Caco-2 (cell line): Measurements from ENCODE around the gene NRIP1. TPM values are rescaled to one million over a fixed set of nuclear protein-coding genes. Genes with fewer than 3 reads are reported as not detected.

Experiments
- BruUV-seq: library from RNA; stranded (reverse); fragments of 400-500 nt; replicated peaks from 2 replicates; lab custom pipeline; 2021; lab: Mats Ljungman, UMichigan
- CTCF ChIA-PET: fragments of 300-600 bp; sonication (Branson Sonifier 250); formaldehyde crosslinking; loops from one replicate; lab custom pipeline; 2022; ENCODE audit warnings: antibody characterized with exemption; lab: Charles Lee
- POLR2A ChIA-PET: fragments of 300-600 bp; sonication (Branson Sonifier 250); formaldehyde crosslinking; loops from one replicate; lab custom pipeline; 2022; ENCODE audit warnings: antibody characterized with exemption; lab: Charles Lee
- DNase-seq, 2 experiments: peaks; one replicate each; pipeline versions ENCODE4 v3.0.0 to v3.0.0-alpha.2; 2020 to 2022
- H3K27me3 ChIP-seq: replicated peaks from 2 replicates; pipeline ENCODE4 v1.6.0; 2011; ENCODE audit warnings: low read length; ENCODE audit not compliant: control insufficient read depth, insufficient read depth
- H3K36me3 ChIP-seq: 2 replicates; pipeline ENCODE4 v1.5.1; 2011; ENCODE audit warnings: low read length; ENCODE audit not compliant: control insufficient read depth, insufficient read depth
- H3K4me1 ChIP-seq: fragments of 250-450 bp; sonication (Bioruptor Pico); 2 replicates; pipeline ENCODE4 v1.5.1; 2020; ENCODE audit warnings: mild to moderate bottlenecking
- H3K4me3 ChIP-seq: 2 replicates; pipeline ENCODE4 v1.5.1; 2011; ENCODE audit warnings: low read depth, mild to moderate bottlenecking, control low read depth, low read length
- H3K9me3 ChIP-seq: fragments of 250-450 bp; sonication (Bioruptor Pico); 2 replicates; pipeline ENCODE4 v1.5.1; 2020; ENCODE audit warnings: mild to moderate bottlenecking, moderate library complexity
- H3K27ac Mint-ChIP-seq: one replicate; pipeline ENCODE4 v1.8.0; 2022; ENCODE audit warnings: mixed read lengths; ENCODE audit not compliant: unreplicated experiment
- H3K27me3 Mint-ChIP-seq: one replicate; pipeline ENCODE4 v1.8.0; 2022; ENCODE audit warnings: mixed read lengths; ENCODE audit not compliant: insufficient read depth, unreplicated experiment
- H3K36me3 Mint-ChIP-seq: one replicate; pipeline ENCODE4 v1.8.0; 2022; ENCODE audit warnings: mild to moderate bottlenecking, mixed read lengths; ENCODE audit not compliant: insufficient read depth, unreplicated experiment
- H3K4me1 Mint-ChIP-seq: one replicate; pipeline ENCODE4 v1.8.0; 2022; ENCODE audit warnings: low read depth, mixed read lengths; ENCODE audit not compliant: unreplicated experiment
- H3K4me3 Mint-ChIP-seq: one replicate; pipeline ENCODE4 v1.8.0; 2022; ENCODE audit warnings: mild to moderate bottlenecking, moderate library complexity, mixed read lengths; ENCODE audit not compliant: unreplicated experiment
- H3K9me3 Mint-ChIP-seq: one replicate; pipeline ENCODE4 v1.8.0; 2022; ENCODE audit warnings: mixed read lengths; ENCODE audit not compliant: unreplicated experiment
- intact Hi-C: fragments of 100-400 bp; cut with micrococcal nuclease; formaldehyde crosslinking; loops from one replicate; pipeline ENCODE4 v1.10.0; 2022; ENCODE audit not compliant: unreplicated experiment
- total RNA-seq: library from RNA; stranded (reverse); gene quantifications from 2 replicates; pipeline ENCODE4 v1.2.3, GENCODE V29; 2022
- TF ChIP-seq, protein P1 (sequence below), 2 experiments: fragments of 200-600 bp in 1 of 2; IDR thresholded peaks; 1 replicate in 1 of 2; 2 replicates in 1 of 2; pipeline versions ENCODE4 v1.5.1 to v1.8.0; 2011 to 2022; ENCODE audit warnings: antibody characterized with exemption in 1 of 2, control low read depth in 1 of 2, inconsistent platforms in 1 of 2, low read depth in 1 of 2, low read length in 1 of 2, mild to moderate bottlenecking in 1 of 2, moderate library complexity in 1 of 2; ENCODE audit not compliant: insufficient read depth in 1 of 2, severe bottlenecking in 1 of 2, unreplicated experiment in 1 of 2

The NRIP1 gene
- total RNA-seq, 1 experiment from 2014 or later = 28.6 TPM

DNA sequence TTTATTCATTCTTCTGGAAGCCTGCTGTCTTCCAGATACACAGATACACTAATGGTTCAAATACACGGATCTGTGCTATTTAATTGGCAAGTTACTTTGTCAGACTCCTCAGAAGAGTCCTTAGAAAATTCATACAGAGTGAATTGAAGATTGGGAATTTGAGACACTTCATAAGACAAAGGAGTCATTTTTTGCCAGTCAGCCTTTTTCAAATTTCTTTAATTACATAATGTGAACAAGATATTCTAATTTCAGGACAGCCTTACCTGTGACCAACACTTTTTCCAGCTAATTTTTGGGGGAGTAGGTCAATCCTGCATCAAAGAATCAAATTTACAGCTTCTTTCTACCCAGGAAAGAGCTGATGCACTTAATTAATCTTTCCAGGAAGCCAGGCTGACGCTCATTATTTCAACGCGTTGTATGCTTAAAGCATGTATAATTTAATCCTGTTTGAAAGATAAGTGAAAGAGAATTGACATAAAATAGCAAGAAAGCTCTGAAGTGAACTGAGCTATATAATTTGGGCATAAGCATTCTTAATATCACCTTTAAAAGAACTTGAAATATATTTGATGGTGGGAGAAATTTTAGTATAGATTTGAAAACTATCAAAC lies 12.8 kb upstream of the NRIP1 start:
- Mint-ChIP-seq H3K27ac (no peak overlapping the region), H3K27me3 (no peaks in the 10 kb centered on the region), H3K4me1 (no peaks in the 10 kb centered on the region), H3K4me3 (no peak overlapping the region), H3K9me3 (no peaks in the 10 kb centered on the region), H3K36me3 (no peaks in the 10 kb centered on the region)
- H3K36me3 ChIP-seq = no peaks in the 10 kb centered on the region
- no peaks in the 10 kb centered on the region for H3K4me1 ChIP-seq
- H3K9me3 ChIP-seq = no peaks in the 10 kb centered on the region
- TF ChIP-seq, protein P1, sequence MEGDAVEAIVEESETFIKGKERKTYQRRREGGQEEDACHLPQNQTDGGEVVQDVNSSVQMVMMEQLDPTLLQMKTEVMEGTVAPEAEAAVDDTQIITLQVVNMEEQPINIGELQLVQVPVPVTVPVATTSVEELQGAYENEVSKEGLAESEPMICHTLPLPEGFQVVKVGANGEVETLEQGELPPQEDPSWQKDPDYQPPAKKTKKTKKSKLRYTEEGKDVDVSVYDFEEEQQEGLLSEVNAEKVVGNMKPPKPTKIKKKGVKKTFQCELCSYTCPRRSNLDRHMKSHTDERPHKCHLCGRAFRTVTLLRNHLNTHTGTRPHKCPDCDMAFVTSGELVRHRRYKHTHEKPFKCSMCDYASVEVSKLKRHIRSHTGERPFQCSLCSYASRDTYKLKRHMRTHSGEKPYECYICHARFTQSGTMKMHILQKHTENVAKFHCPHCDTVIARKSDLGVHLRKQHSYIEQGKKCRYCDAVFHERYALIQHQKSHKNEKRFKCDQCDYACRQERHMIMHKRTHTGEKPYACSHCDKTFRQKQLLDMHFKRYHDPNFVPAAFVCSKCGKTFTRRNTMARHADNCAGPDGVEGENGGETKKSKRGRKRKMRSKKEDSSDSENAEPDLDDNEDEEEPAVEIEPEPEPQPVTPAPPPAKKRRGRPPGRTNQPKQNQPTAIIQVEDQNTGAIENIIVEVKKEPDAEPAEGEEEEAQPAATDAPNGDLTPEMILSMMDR (IDR thresholded peaks at IDR 0.05; ENCODE audit: insufficient read depth in 1 of 2, low read depth in 1 of 2, low read length in 1 of 2, severe bottlenecking in 1 of 2, unreplicated experiment in 1 of 2) = no peak
- DNase-seq = no peak
- CTCF ChIA-PET = no interaction called here
- intact Hi-C loops = no loop called here
- POLR2A ChIA-PET = no interaction called here
- no TSS peak for BruUV-seq
- H3K4me3 ChIP-seq = no peak overlapping the region
- no peaks in the 10 kb centered on the region for H3K27me3 ChIP-seq

DNA sequence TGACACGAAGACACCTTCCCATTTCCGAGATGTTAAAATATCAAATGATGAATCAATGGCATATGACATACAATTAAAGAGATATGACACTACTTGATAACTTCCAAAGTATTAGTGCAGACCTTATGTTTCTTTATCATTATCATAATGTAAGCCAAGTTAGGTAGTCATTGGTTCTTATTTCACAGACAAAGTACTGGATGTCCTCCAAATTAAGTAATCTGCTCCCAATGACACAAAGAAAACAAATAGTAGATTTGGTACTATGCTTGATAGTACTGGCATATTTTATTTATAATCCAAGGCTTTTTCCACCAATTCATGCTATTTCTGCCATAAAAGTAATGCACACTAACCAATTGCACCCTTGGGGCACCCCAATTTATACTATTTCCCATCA lies 11.9 kb upstream of the NRIP1 start:
- no peaks in the 10 kb centered on the region for H3K9me3 Mint-ChIP-seq
- no peak overlapping the region for H3K4me3 Mint-ChIP-seq
- no peaks in the 10 kb centered on the region for H3K4me1 ChIP-seq
- no peaks in the 10 kb centered on the region for H3K9me3 ChIP-seq
- no peaks in the 10 kb centered on the region for H3K36me3 Mint-ChIP-seq
- no peaks in the 10 kb centered on the region for H3K27me3 Mint-ChIP-seq
- no peak overlapping the region for H3K4me3 ChIP-seq
- H3K4me1 Mint-ChIP-seq = no peaks in the 10 kb centered on the region
- H3K36me3 ChIP-seq = no peaks in the 10 kb centered on the region
- intact Hi-C loops = no loop called here
- H3K27ac Mint-ChIP-seq = no peak overlapping the region
- no peaks in the 10 kb centered on the region for H3K27me3 ChIP-seq
- no peak for DNase-seq
- BruUV-seq = no TSS peak
- ChIA-PET CTCF (no interaction called here), POLR2A (no interaction called here)
- TF ChIP-seq, protein P1 (IDR thresholded peaks at IDR 0.05; ENCODE audit: insufficient read depth in 1 of 2, low read depth in 1 of 2, low read length in 1 of 2, severe bottlenecking in 1 of 2, unreplicated experiment in 1 of 2) = no peak

DNA sequence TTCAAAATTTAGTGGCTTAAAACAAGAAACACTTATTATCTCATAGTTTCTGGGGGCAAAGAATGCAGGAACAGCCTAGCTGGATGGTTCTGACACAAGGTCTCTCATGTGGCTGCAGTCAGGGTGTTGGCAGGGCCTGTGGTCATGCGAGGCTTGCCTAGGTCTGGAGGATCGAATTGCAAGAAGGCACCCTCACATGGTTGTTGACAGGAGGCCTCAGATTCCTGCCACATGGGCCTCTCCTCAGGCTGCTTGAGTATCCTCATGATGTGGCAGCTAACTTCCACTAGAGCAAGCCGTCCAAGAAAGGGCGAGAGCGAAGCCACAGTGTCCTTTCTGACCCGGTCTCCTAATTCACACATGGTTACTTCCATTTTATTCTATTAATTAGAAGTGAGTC lies 6.2 kb upstream of the NRIP1 start:
- no peaks in the 10 kb centered on the region for H3K4me1 Mint-ChIP-seq
- H3K9me3 ChIP-seq = no peaks in the 10 kb centered on the region
- TF ChIP-seq, protein P1 (IDR thresholded peaks at IDR 0.05; ENCODE audit: insufficient read depth in 1 of 2, low read depth in 1 of 2, low read length in 1 of 2, severe bottlenecking in 1 of 2, unreplicated experiment in 1 of 2) = no peak
- intact Hi-C loops = no loop called here
- H3K4me3 Mint-ChIP-seq = no peak overlapping the region
- no peaks in the 10 kb centered on the region for H3K36me3 ChIP-seq
- no peaks in the 10 kb centered on the region for H3K27me3 Mint-ChIP-seq
- ChIA-PET POLR2A (no interaction called here), CTCF (no interaction called here)
- H3K9me3 Mint-ChIP-seq = no peaks in the 10 kb centered on the region
- no peaks in the 10 kb centered on the region for H3K36me3 Mint-ChIP-seq
- H3K4me3 ChIP-seq = no peak overlapping the region
- H3K4me1 ChIP-seq = no peaks in the 10 kb centered on the region
- no peaks in the 10 kb centered on the region for H3K27me3 ChIP-seq
- BruUV-seq = no TSS peak
- no peak for DNase-seq
- no peak overlapping the region for H3K27ac Mint-ChIP-seq
